ENCODE measurements around the gene SBF2.

SBF2 gene

DNA sequence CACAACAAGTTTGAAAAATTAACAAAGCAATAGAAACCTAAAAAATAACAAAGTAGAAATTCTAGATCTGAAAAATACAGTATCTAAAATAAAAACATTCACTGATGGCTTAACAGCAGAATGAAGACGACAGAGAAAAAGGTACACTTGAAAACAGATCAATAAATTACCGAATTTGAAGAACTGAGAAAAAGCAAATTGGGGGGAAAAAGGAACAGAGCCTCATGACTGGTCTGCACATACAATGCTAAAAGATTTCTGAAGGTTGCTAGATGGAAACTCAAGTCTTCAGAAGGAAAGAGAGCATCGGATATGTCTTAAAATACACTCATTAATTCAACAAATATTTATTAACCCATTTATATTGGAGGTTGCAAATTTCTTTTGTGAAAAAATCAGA is 71.6 kb downstream of the SBF2 start:
- H3K27ac ChIP-seq, result no peak overlapping the region
- no peak for TF ChIP-seq CTCF (conservative IDR thresholded peaks at IDR 0.05)

- no peak overlapping the region for H3K27ac ChIP-seq
- no peak for TF ChIP-seq CTCF (conservative IDR thresholded peaks at IDR 0.05)
These were observed 72.7 kb downstream of the SBF2 start for GRCh38 chr11:10221342-10221741.

DNA sequence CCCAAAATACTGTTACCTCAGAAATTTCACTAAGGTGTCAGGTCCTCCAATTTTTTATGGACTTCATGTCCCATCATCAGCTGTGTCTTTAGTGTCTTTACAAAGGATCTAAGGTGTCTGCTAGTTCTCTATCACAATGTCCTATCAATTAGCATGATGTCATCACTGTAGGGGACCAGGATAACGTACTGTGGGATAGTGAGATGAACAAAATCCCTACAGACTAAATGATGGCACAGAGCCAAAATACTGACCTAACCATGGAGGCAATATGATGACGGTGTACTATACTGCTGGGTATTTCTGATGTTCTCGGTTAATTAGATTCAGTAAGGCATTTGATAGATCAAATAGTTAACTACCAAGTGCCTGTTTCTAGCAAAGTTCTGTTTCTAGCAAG is 82.5 kb downstream of the SBF2 start:
- H3K27ac ChIP-seq, result no peak overlapping the region
- no peak for TF ChIP-seq CTCF (conservative IDR thresholded peaks at IDR 0.05)

GRCh38 chr11:10209326-10209725 is 84.7 kb downstream of the SBF2 start:
- no peak overlapping the region for H3K27ac ChIP-seq
- no peak for TF ChIP-seq CTCF (conservative IDR thresholded peaks at IDR 0.05)

- TF ChIP-seq CTCF (conservative IDR thresholded peaks at IDR 0.05), result peak; percentile 78
- H3K27ac ChIP-seq, result no peak overlapping the region
These were observed 85.9 kb downstream of the SBF2 start for GRCh38 chr11:10208131-10208575.

DNA sequence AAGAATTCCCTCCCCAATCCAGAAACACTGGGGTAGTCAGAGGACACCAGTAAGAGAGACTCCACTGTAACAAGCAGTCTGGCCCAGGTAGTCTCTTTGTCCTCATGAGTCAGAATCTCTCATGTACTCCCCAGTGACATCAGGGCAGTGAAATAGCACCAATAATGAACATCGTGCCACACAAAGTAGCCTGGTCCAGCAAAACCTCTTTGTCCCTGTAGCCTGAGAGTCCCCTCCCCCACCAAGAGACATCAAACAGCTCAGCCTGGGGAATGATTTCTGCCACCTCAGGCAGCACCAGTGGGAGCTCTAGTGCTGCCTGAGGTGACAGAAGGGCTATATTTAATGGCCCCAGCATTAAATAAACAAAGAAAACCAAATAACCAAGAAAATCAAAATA is 88.1 kb downstream of the SBF2 start:
- H3K27ac ChIP-seq, result no peak overlapping the region
- no peak for TF ChIP-seq CTCF (conservative IDR thresholded peaks at IDR 0.05)

GRCh38 chr11:10204021-10204420 is 90.0 kb downstream of the SBF2 start:
- no peak overlapping the region for H3K27ac ChIP-seq

More at GRCh38 chr11:10204021-10204420, 90.0 kb downstream of the SBF2 start:
- TF ChIP-seq CTCF (conservative IDR thresholded peaks at IDR 0.05), result no peak
